SIG-M5 (cell line): ENCODE results near the gene KRT73.

Experiments
- DNase-seq: peaks from one replicate; lab custom pipeline; 2025; lab: John Stamatoyannopoulos, UW

The KRT73 gene

DNA sequence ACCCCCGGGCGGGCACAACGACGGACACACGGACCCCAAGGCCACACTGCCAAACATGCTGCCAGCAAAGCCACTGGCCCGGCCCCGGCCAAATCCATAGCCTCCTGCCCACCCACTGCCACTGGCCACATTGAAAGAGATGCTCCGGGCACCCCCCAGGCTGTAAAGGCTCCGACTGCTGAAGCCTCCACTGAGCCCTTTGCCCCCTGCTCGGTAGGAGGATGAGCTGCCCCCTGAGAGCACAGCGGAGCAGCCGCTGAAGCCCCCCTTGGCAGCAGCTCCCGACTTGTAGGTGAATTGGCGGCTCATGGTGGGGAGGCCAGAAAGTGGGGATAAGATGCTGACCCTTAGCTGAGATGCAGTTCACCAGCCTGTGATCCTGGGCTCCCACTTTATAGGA is at the start of gene KRT73:
Gene KRT73 (minus strand): TSS at position 344 of the 400 bp plus-strand sequence. CDS start 35 bp downstream, at position 309.
- no peak for DNase-seq

DNA sequence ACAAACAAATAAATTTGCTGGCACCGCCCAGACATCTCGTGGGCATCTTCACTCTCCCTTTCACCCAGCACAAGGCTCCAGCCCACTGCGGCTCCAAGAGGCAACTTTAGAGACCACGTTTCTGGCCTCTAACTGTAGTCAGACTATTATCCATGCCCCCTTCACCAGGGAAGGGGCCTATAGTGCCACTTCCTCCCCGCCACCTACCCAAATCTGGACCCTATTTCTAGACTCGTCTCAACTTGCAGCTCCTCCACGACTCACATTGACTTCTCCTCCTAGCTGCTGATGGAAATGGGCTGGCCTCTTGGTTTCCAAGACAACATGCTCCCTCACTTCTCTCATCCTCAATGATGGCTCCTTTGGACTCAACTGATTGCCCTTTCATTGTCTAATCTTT is 49.6 kb upstream of the KRT73 start:
- DNase-seq = no peak

DNA sequence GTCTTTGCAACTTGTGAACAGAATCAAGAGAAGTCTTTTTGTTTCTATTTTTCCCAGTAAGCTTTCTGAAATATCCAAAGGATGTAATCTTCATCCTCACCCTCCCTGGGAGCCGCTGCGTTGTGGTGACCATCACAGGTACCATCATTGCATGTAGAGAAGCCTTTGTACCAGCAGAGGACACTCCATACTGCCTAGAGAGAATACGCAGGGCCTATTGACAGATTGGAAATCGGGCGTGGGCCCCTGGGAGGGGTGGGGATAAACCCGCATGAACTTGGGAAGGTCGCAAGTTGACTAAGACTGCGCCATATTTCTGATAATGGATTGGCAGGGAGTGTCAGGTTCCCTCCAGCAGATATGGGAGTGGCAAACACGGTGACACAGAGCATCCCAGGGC is 49.1 kb upstream of the KRT73 start:
- DNase-seq = no peak

DNA sequence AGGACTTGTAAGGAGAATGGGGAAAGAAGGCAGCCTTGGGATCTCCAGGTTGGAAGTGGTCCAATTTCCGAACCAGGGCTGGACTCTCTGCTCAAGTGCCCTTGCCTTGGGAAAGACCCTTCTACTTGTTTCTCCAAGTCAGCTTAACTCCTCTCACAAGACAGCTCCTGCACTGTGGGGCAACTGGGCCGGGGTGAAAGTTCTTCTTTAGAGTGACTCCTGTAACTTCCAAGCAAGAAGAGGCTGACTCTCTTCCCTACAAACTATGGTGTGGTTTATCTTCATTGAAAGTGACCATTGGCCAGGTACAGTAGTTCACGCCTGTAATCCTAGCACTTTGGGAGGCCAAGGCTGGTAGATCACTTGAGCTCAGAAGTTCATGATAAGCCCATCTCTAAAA is 48.1 kb upstream of the KRT73 start:
- no peak for DNase-seq

DNA sequence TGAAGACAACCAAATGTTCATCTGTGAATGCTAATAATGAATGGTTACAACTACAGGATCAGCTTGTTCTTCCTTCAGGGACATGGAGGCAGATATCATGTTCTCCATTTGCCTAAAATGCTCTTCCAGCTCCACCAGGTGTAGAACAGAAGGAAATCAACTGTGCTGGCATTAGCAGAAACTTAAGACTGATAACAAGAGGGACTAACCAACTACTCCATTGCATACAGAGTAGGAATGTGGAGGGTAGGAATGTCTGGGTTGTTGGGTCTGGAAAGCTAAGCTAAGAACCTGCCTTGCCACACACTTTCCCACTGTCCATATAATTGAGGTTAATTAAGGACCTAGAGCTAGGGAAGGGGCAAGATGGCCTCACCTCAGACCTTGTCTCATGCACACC is 45.1 kb upstream of the KRT73 start:
- no peak for DNase-seq

DNA sequence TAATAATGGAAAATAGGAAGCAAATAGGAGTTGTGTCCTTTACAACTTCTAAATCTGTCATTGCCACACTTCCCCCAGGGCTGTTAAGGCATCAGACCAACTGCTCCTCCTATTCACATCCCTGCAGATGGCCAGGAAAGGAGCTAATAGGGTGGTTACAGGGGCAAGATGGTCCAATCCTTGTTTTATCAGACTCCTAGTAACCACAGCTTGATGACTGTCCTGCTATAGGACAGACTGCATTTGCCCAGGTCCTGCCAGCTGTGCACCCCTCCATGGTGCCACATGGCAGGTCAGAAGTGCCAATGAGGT is 44.5 kb upstream of the KRT73 start:
- DNase-seq = no peak

DNA sequence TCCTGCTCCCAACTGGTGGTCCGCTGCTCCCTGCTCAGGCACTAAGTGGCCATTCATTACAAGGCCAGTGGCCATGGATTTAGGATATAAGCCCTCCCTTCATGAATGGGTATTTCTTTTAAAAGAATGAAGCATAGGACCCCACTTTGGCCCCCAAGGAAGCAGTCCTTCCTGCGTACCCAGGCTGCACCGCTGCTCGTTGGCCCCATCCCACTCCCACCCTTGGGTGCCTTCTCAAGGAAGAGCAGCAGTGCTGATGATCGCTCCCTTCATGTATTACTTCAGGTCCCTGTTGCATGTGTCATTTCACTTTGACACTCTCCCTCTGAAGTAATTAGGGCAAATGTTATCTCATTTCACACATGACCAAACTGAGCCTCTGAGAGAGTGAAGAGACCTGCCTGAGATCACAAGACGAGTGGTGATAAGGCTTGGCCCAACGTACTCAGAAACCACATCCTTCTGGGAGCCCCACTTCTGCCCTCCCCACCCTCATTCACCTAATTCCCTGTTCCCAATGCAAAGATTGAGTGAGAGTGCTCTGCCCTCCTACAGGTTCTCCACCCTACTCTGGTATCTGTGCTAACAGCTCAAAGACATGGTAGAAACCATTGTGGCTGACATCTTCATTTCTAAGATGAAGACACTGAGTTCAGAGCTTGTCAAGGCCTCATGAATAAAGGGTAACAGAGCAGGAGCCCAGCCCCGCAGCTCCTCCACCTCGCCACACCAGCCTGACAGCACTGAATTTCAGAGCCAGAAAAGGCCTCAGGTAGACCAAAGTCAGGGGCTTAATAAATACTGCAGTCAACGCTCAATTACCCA is 43.9 kb upstream of the KRT73 start:
- DNase-seq = no peak

DNA sequence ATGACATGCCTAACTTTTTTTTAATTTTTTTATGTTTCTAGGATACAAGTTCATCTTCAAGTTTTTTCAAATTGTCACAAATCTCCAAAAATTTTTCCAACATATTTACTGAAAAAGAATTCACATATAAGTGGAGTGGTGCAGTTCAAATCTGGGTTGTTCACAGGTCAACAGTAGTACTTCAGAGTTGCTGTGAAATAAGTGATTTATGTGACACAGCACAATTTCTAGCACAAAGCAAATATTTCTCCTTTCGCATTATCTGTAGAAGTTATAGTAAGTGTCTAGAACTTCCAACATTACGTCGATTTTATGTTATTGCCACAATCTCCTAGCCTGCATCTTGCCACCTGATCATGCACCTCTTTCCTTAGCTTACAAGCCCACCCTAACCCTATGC is 43.3 kb upstream of the KRT73 start:
- no peak for DNase-seq

DNA sequence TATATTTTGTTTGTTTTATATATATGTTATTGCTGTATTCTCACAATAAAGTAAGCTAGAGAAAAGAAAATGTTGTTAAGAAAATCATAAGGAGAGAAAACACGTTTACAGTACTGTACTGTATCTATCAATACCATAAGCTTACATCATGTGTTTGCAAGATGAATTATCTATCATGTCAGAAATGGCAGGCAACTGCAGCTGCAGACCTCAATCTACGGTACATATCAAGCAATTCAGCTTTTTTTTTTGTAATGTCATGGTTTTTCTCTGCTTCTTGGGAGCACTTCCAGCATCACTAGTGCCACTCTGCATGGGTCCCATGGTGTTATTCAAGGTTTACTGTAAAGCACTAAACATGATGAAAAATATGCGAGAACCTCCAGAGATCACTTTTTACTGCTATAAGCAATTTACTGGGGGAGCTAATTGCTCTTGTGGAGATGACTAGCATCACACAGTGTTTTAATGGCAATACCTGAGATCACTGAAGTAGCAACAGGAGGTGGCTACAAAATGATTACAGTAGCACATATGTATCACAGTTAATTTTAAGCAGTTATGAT is 42.7 kb upstream of the KRT73 start:
- DNase-seq = no peak

DNA sequence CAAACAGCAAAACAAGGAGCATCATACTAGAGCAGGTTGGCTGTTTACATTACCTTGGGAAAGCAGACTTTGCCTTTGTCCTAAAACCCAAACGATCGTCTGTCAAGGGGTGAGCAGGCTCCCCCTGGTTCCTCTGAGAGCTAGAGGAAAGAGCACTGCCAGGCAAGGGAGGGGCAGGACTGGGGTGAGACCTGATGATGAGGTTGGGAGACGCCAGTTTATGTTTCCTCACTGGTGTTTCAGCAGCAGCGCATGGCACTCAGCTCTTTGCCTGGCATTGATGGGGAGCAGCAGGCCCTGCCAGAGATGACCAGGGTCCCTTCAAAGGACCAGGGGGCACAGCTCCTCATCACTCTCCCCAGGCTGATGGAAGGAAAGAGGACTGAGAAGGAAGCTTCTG is 41.6 kb upstream of the KRT73 start:
- DNase-seq = no peak

DNA sequence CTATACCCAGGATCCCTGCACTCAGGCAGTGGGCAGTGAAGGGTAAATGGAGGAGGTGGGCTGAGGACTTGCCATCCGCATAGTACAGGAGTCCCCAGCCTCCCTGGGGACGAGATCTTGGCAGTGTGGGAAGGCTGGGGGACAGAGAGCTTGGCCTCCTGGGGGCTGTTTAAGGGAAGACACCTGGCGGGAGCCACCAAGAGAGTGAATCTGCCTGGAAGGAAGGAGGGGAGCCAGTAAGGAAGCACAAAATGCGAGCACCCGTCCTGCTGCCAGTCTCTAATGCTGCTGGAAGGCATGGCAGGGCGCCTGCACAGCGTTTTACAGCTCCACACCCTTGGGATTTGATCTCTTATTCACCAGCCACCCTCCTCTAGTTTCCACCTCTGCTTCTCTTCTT is 41.0 kb upstream of the KRT73 start:
- no peak for DNase-seq

DNA sequence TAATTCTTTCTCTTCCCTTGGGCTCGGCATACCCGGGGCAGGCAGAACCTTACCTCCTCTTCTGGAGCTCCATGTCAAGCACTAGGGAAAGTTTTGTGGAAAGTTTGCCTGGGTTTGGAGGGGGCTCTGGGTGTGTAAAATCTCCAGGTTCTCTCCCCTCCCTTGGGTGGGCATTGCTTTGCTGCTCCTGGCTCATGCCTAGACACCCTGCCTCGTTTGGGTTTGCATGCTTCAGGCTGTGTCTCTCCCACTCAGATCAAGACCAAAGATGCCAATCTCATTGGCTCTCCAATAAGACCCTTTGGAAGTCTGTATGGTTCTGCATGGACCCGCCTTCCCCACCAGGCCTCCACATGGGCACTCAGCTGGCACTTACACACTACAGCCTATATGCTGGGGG is 39.8 kb upstream of the KRT73 start:
- DNase-seq = no peak

DNA sequence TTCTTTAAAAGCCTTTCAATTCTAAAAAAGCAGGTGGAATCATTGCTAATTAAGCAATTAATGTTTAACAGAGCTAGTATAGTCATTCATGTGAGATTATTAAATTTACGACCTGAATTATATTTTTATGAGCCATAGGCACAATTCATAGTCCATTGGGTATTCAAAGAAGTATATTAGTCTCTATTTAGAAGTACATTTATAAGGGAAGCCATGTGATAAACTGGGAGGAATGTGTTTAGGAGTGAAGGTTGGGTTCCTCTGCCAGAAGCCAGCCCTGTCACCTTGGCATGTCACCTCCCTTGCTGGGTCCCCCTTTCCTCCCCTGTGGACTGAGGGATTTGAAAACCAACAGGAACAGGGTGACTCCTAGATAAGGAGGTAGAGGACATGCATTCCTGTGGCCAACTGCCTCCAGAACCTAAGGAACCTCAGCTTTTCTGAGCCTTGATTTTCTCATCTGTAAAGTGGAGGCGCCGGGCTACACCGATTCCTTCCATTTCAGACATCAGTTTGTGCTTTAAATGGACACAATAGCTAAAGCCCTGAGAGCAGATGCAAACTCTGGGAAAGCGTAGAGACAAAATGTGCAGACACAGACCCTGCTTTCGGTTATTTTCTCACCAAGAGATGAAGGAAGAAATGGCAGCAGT is 39.0 kb upstream of the KRT73 start:
- DNase-seq = no peak

DNA sequence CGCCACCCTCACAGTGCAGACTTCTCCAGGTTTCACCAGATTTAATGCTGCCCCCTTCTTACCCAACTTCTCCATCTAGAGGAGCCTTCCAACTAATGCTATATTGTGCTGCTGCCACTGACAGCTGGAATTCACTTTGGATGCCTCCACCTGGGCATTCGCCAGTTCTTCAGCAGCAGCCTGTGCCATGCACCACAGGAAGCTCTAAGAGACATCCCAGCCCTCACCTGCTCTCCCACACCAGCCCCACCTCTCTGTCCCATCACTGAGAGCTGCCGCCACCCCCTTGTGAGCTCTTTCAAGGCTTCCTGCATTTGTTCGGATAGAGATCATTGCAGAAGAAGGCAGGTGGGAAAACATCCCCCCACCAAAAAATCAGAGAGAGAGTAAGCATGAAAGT is 38.3 kb upstream of the KRT73 start:
- DNase-seq = no peak

DNA sequence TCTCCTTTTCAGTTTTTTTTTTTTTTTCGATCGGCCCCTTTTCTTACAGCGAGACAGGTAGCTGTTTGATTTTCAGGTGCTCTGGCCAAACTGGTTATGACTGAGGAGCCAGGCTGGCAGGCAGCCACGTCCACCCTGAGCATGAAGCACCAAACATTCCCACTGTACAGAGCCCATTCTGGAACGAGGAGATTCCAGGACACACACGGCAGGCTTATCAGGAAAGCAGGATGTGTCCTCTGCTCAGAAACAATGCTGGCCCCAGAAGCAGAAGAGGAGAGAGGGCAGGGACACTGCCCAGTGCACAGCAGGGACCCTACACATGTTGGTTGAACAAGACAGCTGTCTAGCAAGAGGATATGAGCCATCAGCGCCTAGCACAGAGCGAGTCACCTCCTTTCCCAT is 37.4 kb upstream of the KRT73 start:
- DNase-seq = no peak

DNA sequence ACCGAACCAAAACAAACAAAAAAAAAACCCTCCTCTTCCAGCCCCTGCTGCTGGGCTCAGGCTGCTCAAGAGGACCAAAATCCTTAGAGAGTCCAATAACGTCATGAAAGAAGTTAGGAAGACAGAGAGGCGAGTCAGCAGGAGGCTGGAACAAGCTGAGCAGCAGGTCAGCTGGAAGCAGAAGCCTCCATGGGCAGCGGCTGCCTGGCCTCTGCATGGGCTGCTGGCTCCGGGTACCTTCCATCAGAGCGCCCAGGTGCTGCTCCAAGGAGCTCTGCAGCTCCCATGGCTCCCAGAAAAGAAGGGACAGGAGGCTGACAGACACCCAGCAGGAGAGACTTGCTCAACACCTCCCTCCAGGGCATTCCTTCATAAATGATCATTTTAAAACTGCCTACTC is 36.9 kb upstream of the KRT73 start:
- DNase-seq = no peak

DNA sequence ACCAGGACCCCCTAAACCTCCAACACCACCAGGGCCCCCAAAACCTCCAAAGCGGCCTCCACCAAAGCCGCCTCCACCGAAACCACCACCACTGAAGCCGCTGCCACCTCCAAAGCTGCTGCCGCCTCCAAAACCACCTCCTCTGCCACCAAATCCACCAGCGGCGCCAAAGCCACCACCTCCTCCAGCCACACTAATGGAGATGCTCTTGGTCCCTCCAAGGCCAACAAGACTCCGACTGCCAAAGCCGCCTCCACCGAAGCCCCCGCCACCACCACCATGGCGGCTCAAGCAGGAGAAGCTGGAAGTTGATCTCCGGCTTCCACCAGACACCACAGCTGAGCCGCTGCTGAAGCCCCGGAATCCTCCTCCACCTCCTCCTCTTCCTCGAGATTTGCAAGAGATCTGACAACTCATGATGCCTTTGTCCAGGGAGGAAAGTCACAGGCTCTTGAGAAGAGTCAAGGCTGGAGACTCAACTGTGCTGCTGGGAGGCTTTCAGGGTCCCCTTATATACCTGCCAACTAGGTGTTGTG is 33.4 kb upstream of the KRT73 start, which contains the start of gene KRT2:
Gene KRT2 (minus strand): TSS at position 486 of the 536 bp plus-strand sequence. CDS start 69 bp downstream, at position 417.
- no peak for DNase-seq

DNA sequence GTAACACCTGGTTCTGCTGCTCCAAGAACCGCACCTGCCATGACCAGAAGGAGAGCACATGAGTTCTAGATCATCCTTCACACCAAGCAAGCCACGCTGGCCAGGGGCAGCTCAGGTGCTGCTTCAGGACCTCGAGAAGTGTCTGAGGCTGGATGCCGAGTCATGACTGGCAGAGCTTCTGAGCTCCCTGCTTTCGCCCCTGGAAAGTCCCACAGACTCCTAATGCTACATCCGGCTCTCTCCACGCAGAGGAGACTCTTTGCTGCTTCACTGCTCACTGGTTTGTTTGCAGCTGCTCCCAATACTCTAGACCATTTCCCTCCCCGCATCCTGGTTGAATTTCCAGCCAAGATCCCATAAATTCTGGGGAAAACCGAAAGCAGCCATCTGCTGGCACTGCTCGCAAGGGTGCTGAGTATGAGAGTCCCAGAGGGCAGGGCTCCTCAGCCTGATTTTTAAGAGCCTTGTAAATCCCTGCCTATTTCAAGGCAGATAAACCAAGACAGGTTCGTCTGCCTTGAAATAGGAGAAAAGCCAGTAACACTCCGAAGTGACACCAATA is 32.2 kb upstream of the KRT73 start:
- DNase-seq = no peak

DNA sequence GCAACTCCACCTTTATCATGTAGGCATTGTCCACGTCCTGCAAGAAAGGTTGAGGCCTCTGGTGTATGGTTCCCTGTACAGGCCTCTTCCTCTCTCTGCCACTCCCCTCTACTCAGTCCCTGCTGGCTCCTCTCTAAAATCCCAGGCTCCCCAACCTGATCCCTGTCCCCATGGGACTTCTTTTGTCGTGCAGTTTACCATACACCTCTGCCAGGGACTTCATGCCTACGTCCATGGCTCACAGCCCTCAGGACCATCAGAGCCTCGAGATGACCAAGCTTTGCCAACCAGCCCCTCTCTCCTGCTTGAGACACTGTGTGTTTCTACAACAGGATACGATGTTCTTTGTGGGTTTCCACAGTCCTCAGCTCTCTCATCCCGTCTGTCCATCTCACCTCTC is 30.7 kb upstream of the KRT73 start:
- no peak for DNase-seq

DNA sequence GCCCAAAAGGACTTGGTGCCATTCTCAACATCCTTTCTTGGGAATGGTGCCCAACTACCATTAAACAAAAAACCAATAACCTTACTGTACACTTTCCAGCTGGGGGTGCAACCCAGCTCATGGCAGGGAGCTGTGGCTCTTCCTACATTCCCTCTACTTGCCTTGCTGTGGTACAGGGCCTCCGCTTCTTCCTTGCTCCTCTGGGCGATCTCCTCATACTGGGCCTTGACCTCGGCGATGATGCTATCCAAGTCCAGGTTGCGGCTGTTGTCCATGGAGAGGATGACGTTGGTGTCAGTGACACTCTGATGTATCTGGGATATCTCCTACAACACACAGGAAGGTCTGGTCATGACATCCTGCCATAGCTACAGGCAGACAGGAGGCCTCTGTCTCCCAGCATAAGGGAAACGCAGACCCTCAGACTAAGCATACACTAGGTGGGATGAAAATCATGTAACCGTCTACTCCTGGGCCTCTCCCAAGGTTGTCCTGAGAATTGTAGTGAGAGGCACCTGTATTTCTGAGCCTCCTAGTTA is 29.7 kb upstream of the KRT73 start:
- no peak for DNase-seq

DNA sequence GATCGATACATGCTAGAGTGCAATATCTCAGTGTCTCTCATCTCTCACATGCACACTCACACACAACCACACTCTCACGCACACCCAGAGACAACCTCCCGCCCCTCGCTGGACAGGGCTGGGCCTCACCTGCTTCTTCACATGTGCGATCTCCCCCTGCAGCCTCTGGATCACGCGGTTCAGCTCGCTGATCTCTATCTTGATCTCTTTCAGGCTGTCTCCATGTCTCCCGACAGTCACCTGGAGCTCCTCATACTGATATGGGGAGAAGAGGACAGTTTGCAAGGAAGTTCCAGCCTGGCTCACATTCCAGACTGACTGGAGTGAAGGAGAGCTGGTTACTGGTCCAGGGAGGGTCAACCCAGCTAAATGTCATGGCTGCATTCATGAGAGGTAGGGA is 29.2 kb upstream of the KRT73 start:
- DNase-seq = no peak

DNA sequence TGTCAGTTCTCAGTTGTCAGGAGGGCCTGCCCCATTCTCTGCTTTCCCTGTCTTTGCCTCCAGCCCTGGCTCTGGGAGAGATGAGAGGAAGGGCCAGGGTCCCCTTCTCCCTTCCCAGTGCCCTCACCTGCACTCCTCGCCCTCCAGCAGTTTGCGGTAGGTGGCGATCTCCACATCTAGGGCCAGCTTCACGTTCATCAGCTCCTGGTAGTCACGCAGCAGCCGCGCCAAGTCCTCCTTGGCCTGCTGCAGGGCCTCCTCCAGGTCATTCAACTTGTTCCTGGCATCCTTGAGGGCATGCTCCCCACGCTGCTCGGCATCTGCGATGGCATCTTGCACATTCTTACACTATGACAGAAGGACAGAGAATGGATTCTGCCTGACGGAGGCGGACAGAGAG is 28.3 kb upstream of the KRT73 start:
- no peak for DNase-seq

DNA sequence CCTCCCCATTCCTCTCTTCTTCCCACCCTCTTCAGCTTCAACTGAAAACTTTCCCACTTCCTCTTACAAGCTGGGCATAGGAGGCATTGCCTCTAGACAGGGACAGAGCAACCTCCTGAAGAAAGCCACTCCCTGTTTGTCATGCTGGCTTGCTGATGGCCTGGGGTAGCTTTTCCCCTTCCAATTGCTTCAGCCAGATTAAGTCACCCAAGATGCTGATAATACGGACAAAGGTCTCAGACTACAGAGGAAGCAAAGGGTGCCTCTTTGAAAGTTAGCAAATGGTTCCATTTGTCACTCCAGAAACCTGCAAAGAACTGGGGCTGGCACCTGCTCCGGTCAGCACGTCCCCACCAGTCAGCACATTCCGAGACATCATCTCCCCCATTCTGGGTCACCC is 27.6 kb upstream of the KRT73 start:
- no peak for DNase-seq
